Activated CD4-positive, alpha-beta T cell treated with anti-CD3 and anti-CD28 coated beads, Interleukin-2, Interleukin-4, amounts not matched to agents 100 ng/mL and 50 ng/mL, durations not matched to agents 16 hours and 8 hours (primary cell): ENCODE results near the gene PM20D1.

Source experiments
- DNase-seq: peaks from one replicate; pipeline ENCODE4 v3.0.0-alpha.2; 2020; ENCODE audit warnings: low spot score

Gene PM20D1

DNA sequence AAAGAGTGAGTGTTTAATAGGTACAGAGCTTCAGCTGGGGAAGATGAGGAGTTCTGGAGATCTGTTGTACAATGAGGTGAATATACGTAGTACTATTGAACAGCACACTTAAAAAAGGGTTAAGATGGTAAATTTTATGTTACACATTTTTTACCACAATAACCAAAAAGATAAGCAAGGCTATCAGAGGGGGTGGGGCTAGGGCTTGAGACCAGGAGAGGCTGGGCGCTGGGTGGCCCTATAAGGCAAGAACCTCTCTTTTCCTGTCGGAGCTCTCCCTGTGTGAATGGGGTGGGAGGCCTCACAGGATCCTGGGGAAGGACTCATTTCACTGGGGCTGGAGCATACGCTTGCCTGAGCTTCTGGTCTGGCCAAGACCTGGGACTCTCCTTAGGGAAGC, 45.9 kb downstream of the PM20D1 start:
- DNase-seq: no peak

DNA sequence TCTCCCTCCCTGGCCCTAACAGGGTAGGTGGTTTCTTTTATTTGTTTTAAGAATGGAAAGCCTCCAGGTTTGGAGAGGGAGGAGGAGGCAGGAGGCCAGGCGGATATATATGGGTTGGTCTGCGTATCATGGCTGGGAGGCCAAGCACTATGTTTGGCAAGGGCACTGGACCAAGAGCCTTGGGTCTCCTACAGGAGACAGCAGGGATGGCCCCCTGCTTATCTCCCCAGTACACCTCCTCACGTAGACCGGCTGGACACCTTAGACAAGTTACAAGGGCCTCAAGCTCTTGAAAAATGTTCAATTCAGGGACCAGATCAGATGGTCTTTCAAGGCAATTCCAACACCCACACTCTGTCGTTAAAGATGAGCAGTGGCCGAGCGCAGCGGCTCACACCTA, 47.9 kb downstream of the PM20D1 start:
- DNase-seq: no peak

DNA sequence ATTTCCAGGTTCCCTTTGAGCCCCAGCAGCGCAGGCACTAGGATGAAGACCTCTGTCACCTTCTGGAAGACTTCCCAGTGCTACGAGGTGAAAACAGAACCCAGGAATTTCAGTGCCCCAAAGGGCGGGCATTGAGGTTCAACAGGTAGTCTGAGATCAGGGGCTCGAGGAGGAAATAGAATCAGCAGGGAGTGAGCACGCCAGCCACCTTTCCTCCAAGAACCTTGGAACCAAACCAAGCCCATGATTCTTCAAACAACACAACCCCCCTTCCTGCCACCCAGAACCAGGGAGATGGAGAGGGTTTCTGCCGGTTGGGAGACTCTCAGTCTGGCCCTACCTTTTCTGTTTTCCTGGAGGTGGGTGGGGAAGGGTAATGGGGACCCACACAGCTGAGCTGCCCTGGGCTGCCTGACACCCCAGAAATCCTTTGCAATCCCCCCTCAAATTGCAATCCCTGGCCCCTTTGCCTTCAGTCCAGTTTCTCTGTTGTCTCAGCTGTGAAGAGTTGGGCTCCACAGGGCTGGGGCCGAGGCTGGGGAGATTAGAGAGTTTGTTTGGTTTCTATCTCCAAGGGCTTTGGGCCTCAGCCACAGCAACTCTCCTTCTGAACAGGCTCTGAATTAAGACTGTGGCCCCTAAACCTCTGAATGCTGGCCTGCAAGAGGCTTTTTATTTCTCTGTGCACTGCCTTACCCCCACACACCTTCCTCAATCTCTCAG, 48.8 kb downstream of the PM20D1 start:
- DNase-seq: no peak

DNA sequence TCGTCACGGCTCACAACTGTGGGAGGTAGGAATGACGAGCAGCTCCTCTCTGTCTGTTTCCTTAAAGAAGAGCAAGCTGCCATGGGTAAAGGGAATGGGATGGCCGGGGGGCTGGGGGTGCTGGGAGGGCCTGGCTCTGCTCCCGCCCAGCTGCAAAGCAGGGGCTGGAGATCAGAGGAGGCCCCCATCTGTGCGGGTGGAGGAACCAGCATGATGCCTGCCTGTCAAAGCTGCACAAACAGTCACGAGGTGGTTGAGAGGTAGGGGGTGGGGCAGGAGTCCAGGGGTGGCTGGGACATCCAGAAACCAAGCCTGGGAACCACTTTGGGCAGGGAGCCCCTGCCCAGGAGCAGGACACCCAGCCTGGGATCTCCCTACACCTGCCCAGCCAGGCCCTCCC, 49.5 kb downstream of the PM20D1 start:
- DNase-seq: no peak

DNA sequence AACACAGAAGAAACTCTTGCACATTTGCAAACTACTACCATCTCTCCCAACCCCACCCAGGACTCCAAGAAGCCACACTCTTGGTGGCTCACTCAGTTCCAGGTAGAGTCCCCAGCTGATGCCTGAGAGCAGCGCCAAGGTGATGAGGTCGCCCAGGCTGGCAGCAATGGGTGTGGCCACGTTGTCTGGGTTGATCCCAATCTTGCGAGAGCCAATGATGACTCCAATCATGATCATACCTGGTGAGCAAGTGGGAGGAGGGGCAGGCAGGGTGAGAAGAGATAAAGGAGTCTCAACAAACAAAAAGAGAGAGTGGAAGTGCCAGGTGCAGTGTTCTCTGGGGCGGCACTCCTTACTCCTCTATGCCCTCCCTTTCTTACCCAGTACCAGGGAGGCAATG, 51.4 kb downstream of the PM20D1 start:
- no peak for DNase-seq

DNA sequence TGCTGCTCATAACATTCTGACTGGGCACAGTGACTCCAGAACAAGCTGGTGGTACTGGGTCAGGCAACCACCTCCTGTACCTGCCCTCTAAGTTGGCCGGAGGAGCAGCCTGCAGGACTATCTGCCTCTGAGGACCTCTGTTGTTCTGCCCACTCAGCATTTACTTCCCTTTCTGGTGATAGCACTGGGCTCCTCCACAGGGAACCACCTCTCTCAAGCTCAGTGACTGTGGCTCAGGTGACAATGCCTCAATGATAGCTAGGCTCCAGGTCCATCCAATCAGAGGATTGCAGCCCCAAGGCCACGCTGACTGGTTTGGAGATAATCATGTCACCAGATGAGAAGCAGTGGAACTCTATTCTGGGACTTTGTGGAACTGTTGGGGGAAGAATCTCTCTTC, 52.8 kb downstream of the PM20D1 start:
- DNase-seq: no peak

DNA sequence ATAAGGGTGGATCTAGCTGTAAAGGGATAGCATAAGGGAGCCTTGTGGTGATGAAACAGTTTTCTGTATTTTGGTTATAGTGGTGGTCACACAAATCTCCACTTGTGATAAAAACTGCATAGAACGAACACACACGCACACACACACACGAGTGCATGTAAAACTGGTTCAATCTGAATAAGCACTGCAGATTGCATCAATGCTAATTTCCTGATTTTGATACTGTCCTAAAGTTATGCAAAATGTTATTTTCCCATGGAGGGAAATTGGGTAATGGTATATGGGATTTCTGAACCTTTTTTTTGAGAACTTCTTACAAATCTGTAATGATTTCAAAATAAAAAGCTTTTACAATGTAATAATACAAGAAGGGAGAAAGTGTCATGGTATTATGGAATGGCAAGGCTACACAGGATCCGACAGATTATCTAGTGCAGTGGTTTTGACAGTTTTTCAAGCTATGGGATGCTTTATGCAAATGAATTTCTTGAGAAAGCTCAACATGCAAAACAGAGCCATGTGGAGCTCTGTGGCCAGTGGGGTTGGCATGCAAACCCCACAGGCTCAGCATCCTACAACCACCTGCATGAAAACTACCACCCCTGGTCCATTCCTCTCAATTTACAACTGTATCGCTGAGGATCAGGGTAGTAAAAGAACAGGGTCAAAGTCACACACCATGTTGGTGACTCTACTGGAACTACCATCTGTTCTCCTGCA, 55.8 kb downstream of the PM20D1 start:
- no peak for DNase-seq

DNA sequence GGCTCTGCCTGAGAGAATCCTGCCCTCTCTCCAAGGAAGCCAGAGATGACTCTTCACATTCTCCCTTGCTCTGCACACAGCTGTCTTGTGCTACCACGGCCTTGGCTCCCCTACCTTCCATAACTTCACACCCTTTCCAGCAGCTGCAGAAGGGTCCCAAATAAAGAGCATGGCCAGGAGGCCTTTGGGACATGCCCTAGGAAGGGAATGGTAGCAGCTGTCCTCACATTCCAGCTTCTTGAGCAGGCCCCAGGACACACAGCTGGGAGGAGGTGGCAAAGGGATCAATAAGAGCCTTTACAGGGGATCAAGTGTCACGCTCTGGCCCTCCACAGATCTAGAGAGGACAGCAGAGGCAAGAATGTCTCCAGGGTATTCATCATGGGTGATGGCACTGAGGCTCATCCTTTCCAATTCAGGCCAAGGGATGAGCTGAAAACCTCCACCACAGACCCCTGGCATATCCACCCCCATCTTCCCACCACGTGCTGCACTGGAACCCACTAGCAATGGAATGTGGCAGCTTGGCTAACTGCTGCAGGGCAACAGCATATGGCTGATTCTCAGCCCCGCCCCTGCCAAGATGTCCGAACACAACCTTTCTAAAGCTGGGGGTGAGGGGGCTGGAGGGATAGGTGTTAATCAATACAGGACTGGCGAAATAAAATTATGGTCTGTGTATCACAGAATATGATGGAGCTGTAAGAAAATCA, 56.8 kb downstream of the PM20D1 start:
- DNase-seq: no peak

DNA sequence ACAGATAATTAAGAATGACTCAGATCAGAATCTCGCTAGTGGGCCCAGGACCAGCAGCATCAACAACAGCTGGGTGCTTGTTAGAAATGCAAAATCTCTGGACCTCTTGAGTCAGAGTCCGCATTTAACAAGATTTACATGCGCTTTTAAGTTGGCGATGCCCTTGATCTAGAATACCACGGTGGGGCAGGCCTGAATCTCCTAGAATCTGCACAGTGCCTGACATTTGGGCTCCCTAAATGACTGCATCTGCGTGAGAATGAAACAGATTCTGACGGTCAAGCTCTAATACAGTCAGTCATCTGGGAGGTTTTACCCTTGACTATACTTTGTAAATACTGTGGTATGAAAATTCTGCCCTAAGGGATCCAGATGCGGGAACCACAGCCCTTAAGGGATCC, 57.5 kb downstream of the PM20D1 start:
- DNase-seq: no peak

DNA sequence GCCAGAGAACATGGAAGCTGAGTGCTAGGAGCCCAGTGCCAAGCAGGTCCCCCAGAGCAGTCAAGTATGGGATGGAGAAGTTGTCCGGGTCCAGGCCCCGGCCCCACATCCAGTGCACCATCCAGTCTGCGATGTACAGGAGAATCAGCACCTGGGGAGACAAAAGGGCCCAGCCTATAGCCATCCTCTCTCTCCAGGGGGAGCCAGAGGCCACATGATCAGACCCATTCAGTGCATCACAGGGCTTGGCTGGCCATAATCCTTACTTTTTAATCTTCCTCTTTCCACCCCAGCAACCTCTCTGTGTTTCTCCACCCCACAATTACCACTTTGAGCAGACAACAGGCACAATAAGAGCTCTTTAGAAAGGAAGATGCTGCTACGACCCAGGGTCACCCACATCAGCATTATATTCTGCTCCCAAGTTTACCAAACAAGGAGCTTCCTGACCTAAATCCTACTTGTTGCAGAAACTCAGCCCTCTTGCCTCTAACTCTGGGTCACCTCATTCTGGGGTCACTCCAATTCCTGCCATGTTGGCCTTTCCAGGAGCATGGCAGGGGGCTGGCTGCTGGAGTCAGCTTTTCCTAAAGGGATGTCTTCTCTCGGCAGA, 58.3 kb downstream of the PM20D1 start:
- peak; percentile 64 for DNase-seq

DNA sequence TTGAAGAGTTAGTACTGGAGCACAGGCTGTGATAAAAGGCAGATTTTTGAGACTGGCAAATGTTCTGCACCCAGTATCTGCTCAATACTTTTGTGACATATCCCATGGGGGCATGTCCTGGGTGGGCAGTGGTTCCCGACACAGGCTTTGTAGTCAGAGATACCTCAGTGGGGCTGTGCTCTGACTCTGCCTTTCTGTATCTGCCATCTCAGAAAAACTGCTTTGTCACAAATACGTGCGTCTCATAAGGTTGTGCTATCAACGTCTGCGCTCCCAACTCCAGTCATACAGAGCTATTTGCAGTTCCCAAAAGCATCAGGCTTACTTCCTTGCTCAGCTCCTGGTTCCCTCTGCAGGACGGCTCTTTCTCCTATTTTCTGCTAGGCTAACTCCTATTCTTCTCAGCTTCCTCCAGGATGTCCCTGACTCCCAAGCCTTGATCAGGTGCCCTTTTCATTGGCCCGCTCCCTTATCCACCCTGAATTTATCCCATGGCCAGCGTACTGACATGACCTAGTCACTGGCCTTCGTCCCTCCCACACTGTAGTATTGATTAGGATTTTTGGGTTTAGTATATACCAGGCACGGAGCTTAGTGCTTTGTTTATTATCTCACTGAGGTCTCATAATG, 62.5 kb downstream of the PM20D1 start:
- DNase-seq: no peak

DNA sequence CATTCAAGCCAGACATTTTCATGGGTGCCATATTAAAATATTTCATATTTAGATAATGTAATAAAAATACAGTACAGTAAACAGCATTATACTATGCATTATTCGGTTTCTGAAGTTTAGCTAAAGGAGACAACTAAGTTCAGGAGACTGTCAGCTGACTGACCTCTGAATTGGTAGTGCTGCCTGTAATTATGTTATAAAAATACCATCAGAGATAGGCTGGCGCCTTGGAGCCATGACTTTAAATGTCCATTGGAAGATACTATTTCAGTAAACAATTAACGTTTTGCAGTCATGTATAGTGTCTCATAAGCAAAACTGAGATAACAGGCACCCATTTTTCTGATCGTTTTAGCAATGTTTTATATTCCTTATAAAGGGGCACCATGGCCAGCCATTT, 63.3 kb downstream of the PM20D1 start:
- no peak for DNase-seq

DNA sequence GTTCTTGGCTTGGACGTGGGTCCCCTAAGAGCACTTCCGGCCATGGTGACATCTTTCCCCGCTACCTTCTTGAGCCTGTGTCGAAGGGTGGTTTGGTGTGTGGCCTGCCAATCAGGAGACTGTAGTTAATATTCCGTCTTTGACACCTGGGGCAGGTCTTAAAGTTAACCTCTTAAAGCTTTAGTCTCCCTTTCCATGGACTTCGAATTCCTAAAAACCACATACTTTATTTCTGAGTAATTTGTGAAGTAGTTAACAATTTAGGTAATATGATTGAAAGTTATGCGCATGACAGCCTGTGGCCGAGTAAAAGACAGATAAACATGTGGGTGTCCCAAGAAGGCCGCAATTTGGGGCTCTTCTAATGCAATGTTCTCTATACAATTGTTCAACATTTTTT, 64.5 kb downstream of the PM20D1 start:
- no peak for DNase-seq

DNA sequence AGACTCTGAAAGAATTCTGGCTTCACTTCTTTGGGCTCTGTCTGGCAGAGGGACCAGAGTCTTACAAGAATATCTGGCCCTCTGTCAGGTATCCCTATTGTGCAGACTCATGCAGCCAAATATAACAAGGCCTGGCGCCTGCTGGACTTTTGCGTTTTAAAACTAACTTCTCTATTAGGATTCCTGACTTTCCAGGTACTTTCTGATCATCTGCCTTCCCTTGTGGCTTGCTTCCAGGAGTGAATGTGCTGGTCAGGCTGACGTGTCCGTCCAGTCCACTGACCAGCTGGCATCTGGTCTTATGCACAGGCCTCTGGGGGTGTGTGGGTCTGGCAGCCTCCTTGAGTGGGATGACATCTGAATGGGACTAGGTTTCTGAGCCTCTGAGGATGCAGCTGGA, 66.0 kb downstream of the PM20D1 start:
- DNase-seq: no peak

DNA sequence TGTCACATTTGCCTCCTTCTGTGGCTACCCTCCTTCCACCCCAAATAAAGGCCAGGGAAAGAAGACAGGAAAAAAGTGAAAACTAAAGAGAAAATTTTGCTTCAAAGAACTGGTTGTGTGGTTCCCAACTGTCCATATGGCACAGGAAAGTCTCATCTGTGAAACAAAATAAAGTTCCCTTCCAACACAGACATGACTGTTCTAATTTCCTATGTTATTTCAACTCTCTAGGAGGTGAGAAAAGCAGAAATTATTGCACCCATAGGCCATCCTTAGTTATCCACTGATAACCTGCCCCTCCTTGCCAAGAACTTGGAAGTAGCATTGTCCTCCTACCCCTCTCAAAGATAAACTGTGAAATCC, 66.5 kb downstream of the PM20D1 start:
- DNase-seq: no peak

DNA sequence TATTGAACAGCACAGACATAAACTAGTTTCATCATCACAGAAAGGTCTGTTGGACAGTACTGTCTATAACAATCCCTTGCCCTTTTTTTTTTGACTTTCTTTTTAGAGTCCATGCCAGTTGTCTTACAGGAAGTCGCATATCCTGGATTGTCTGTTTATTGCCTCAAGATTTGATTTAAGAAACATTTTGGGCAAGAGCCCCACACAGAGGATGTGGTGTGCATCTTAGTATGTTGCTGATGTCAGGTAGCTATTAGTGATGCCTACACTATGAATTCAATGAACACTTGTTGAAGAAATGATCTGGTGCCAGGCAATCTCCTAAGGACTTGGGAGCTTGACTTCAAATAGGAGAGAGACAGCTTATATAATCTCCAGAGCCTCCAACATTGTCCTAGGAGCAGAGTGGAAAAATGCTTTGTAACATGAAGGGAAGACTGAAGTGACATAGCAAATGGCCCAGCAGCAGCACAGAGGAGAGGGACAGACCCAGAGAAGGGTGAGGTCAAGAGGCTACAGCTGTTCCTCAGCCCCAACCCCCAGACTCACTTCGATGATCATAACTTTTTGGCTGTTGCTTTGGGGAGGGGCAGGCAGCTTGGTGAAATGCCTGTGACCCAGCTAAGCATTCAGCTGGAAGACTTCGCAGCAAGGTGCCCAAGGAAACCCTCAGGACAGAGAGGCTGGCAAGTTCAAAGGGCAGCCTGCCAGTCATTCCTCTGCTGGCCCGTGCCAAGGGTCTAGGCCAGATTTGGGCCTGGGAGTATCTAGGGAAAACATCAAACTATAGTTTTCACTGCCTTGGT, 67.1 kb downstream of the PM20D1 start:
- no peak for DNase-seq

DNA sequence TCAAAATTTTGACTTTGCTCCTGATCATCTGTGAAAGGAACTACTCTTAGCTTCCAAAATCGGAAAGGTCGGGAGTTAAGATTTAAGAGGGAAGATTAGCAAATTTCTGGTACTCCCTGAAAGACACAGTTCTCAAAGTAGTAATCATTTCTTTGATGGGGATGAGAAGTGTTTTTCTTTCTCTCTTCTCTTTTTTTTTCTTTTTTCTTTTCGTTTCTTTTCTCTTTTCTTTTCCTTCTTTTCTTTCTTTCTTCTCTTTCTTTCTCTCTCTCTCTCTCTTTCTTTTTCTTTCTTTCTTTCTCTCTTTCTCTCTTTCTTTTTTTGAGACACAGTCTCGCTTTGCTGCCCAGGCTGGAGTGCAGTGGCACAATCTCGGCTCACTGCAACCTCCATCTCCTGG, 69.6 kb downstream of the PM20D1 start:
- no peak for DNase-seq
